A549 (cell line): ENCODE results near the gene HEXD.
"Not testable (repeated sequence)": the region's sequence is repeated elsewhere in the genome, so short reads cannot be mapped to it uniquely, and the experiment has no call there.

Source experiments
- CHD4 ChIP-seq: fragments of 200-600 bp; sonication (generic); IDR thresholded peaks from 2 replicates; pipeline ENCODE4 v1.6.1; 2016; ENCODE audit warnings: antibody characterized with exemption, mild to moderate bottlenecking, borderline replicate concordance
- ELK1 ChIP-seq: fragments of 150-350 bp; IDR thresholded peaks from 2 replicates; pipeline ENCODE4 v1.6.1; 2014; ENCODE audit warnings: low read depth, mild to moderate bottlenecking, low read length
- EP300 ChIP-seq, 2 experiments: fragments of >200 bp; sonication (Bioruptor Twin); formaldehyde crosslinking; IDR thresholded peaks; 2 replicates in 1 of 2; 3 replicates in 1 of 2; pipeline ENCODE4 v1.6.1; 2016 to 2017
- ESRRA ChIP-seq: fragments of 150-350 bp; IDR thresholded peaks from 2 replicates; pipeline ENCODE4 v1.6.1; 2014; ENCODE audit warnings: mild to moderate bottlenecking, low read length, borderline replicate concordance
- KDM1A ChIP-seq: fragments of 200-600 bp; sonication (generic); IDR thresholded peaks from 2 replicates; pipeline ENCODE4 v1.6.1; 2016; ENCODE audit warnings: low read depth, mild to moderate bottlenecking
- NR3C1 ChIP-seq: fragments of >200 bp; sonication (Bioruptor Twin); formaldehyde crosslinking; IDR thresholded peaks from 3 replicates; pipeline ENCODE4 v1.6.1; 2017
- POLR2A ChIP-seq: IDR thresholded peaks from 2 replicates; pipeline ENCODE4 v1.6.1; 2012; ENCODE audit warnings: mild to moderate bottlenecking, low read length
- RCOR1 ChIP-seq: fragments of 150-350 bp; IDR thresholded peaks from 2 replicates; pipeline ENCODE4 v1.6.1; 2014; ENCODE audit warnings: antibody characterized with exemption, low read length, low read depth
- TF ChIP-seq, protein P1 (sequence below): fragments of >200 bp; sonication (Bioruptor Twin); formaldehyde crosslinking; IDR thresholded peaks from 3 replicates; pipeline ENCODE4 v1.5.1; 2016

DNA sequence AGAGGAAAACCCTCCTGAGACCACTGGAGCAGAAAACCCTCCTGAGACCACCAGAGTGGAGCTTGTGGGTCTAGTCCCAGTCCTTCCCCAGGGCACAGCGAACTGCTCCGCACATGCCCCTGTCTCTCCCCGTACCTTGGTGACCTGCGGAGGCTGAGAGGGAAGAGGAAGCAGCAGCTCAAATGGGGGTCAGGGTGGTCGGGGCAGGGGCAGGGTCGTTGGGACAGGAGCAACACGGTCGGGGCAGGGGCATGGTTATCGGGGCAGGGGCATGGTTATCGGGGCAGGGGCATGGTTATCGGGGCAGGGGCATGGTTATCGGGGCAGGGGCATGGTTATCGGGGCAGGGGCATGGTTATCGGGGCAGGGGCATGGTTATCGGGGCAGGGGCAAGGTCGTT lies 6.1 kb upstream of the HEXD start:
- TF ChIP-seq, protein P1, sequence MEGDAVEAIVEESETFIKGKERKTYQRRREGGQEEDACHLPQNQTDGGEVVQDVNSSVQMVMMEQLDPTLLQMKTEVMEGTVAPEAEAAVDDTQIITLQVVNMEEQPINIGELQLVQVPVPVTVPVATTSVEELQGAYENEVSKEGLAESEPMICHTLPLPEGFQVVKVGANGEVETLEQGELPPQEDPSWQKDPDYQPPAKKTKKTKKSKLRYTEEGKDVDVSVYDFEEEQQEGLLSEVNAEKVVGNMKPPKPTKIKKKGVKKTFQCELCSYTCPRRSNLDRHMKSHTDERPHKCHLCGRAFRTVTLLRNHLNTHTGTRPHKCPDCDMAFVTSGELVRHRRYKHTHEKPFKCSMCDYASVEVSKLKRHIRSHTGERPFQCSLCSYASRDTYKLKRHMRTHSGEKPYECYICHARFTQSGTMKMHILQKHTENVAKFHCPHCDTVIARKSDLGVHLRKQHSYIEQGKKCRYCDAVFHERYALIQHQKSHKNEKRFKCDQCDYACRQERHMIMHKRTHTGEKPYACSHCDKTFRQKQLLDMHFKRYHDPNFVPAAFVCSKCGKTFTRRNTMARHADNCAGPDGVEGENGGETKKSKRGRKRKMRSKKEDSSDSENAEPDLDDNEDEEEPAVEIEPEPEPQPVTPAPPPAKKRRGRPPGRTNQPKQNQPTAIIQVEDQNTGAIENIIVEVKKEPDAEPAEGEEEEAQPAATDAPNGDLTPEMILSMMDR = not testable (repeated sequence)
- not testable (repeated sequence) for TF ChIP-seq CHD4; EP300 (IDR thresholded peaks at IDR 0.05); RCOR1; KDM1A; POLR2A; ELK1; NR3C1; ESRRA
